ENCODE measurements around the gene CACNA2D4.

DNA sequence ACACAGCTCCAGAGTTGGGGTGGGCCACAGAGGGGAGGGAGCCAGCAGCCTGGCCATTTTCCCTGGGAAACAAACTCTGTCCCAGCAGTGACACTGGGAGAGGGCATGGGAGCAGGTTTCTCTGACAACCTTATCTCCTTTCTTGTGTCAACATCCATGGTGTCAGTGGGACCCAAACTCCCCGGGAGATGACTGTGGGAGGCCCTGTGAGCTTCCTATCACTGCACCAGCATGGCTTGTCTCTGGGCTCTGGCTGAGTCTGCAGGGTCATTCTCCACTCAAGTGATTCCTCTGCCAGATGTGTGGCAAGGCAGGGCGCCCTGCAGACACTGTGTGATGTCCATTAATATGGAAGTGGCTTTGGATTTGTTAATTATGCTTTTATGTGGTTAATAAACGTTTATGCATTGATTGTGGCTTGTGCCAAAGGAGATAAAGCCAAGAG, 88.0 kb downstream of the CACNA2D4 start:
- TF ChIP-seq, protein P1, sequence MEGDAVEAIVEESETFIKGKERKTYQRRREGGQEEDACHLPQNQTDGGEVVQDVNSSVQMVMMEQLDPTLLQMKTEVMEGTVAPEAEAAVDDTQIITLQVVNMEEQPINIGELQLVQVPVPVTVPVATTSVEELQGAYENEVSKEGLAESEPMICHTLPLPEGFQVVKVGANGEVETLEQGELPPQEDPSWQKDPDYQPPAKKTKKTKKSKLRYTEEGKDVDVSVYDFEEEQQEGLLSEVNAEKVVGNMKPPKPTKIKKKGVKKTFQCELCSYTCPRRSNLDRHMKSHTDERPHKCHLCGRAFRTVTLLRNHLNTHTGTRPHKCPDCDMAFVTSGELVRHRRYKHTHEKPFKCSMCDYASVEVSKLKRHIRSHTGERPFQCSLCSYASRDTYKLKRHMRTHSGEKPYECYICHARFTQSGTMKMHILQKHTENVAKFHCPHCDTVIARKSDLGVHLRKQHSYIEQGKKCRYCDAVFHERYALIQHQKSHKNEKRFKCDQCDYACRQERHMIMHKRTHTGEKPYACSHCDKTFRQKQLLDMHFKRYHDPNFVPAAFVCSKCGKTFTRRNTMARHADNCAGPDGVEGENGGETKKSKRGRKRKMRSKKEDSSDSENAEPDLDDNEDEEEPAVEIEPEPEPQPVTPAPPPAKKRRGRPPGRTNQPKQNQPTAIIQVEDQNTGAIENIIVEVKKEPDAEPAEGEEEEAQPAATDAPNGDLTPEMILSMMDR (conservative IDR thresholded peaks at IDR 0.05) = no peak
- no peak for TF ChIP-seq ZFX (IDR thresholded peaks at IDR 0.05)
